VCaP (cell line): ENCODE measurements around the gene HMG20A.
"Not testable (repeated sequence)": the region's sequence is repeated elsewhere in the genome, so short reads cannot be mapped to it uniquely, and the experiment has no call there.

Experiments used
- H3K27ac ChIP-seq: fragments of 450-650 bp; 2 replicates; pipeline ENCODE4 v1.5.1; 2017
- TF ChIP-seq, protein P1 (sequence below): fragments of 450-650 bp; conservative IDR thresholded peaks from 2 replicates; pipeline ENCODE4 v1.5.1; 2017; ENCODE audit warnings: mild to moderate bottlenecking, moderate library complexity

Gene HMG20A

DNA sequence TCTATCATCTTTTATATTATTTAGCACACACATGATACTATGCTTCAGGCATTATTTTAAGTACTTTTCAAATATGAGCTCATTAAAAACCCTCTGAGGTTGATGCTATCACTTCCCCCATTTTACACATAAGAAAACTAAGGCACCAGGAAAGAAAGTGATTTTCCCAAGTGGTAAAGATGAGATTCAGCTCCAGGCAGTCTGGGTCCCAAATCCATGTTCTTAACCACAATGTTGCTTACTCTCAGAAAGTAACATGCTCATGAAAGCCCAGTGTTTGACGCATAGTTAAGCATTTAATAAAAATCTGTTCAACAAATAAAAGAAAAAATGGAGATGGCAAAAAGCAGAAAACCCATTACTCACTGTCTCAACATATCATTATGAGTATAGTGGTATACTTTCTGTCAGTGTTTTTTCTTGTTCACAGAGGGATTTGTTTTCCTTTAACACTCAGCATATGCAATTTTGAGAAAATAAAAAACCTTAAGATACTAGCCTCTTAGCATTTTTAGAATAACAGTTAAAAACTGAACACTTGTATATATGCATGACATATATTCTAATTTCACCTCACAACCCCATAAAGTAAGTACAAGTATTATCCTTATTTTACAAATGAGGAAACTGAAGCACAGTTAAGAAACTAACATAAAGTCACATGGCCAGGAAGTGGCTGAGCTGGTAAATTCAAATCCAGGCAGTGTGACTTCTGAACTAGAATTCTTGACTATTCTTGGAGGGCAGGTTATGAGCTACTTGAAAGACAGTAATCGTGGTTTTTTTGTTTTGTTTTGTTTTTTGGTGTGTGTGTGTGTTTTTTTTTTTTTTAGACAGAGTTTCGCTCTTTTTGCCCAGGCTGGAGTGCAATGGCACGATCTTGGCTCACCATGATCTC, 11.2 kb upstream of the HMG20A start:
- TF ChIP-seq, protein P1, sequence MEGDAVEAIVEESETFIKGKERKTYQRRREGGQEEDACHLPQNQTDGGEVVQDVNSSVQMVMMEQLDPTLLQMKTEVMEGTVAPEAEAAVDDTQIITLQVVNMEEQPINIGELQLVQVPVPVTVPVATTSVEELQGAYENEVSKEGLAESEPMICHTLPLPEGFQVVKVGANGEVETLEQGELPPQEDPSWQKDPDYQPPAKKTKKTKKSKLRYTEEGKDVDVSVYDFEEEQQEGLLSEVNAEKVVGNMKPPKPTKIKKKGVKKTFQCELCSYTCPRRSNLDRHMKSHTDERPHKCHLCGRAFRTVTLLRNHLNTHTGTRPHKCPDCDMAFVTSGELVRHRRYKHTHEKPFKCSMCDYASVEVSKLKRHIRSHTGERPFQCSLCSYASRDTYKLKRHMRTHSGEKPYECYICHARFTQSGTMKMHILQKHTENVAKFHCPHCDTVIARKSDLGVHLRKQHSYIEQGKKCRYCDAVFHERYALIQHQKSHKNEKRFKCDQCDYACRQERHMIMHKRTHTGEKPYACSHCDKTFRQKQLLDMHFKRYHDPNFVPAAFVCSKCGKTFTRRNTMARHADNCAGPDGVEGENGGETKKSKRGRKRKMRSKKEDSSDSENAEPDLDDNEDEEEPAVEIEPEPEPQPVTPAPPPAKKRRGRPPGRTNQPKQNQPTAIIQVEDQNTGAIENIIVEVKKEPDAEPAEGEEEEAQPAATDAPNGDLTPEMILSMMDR, result no peak
- H3K27ac ChIP-seq, result no peak overlapping the region

DNA sequence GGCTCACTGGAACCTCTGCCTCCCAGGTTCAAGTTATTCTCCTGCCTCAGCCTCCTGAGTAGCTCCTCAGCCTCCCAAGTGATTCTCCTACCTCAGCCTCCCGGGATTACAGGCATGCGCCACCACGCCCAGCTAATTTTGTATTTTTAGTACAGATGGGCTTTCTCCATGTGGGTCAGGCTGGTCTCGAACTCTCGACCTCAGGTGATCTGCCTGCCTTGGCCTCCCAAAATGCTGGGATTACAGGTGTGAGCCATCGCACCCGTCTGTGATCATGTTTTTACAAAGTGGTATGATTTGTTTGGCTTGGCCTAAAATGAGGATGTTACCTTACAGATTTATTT, 10.6 kb upstream of the HMG20A start:
- H3K27ac ChIP-seq, result not testable (repeated sequence)

- TF ChIP-seq, protein P1, result no peak
- H3K27ac ChIP-seq, result no peak overlapping the region
Observed at GRCh38 chr15:77410701-77411618, 9.7 kb upstream of the HMG20A start.

DNA sequence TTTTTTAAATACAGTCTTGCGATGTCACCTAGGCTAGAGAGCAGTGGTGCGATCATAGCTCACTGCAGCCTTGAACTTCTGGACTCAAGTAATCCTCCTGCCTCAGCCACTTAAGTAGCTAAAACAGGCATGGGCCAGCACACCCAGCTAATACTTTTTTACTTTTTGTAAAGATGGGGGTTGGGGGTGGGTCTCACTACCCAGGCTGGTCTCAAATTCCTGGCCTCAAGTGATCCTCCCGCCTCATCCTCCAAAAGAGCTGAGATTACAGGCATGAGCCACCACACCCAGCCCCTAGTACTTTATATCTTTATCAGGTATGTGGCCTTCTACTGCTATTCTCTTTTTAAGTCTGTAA, 9.1 kb upstream of the HMG20A start:
- H3K27ac ChIP-seq, result no peak overlapping the region
- TF ChIP-seq, protein P1, result no peak

GRCh38 chr15:77412972-77413698, 7.6 kb upstream of the HMG20A start:
- no peak overlapping the region for H3K27ac ChIP-seq
- TF ChIP-seq, protein P1, result no peak

- H3K27ac ChIP-seq, result no peak overlapping the region
- TF ChIP-seq, protein P1, result no peak
Observed at GRCh38 chr15:77413699-77414349, 6.9 kb upstream of the HMG20A start.

DNA sequence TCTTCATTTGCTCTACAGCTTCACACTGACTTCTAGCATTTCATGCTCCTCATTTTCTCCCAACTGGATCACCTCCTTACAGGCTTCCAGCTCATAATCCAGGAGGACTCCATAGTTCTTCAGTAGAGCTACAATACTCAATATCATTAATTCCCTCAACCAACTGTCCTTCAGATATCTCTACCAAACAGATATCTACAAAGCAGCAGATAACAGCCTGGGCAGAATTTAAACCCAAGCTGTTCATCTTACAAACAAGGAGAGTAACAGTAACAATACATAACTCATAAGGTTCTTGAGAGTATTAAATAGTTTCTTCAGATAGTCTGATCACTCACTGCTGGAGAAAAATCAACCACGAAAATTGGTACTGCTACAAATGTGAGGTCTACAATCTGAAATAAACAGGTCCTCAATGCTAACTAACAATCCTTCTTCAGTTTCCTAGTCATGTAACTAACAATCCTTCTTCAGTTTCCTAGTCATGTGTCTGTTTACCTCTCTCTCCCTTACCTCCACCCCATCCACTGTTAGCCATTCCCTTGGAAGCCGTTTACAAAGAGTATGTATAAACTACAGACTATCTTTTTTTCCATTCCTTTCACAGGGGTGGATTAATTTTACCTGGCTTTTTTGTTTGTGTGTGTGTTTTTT, 5.8 kb upstream of the HMG20A start:
- no peak overlapping the region for H3K27ac ChIP-seq
- TF ChIP-seq, protein P1, result no peak
